HG02852 (cell line): Measurements from ENCODE around the gene FLVCR2.
A peak's percentile ranks its signal among the peaks of the same experiment; 100 is the strongest.

Experiments
- ATAC-seq: cut with Tn5 transposase; IDR thresholded peaks from one replicate; pipeline ENCODE4 v1.9.1; 2021; ENCODE audit warnings: mild to moderate bottlenecking, moderate library complexity; ENCODE audit not compliant: unreplicated experiment

The FLVCR2 gene

DNA sequence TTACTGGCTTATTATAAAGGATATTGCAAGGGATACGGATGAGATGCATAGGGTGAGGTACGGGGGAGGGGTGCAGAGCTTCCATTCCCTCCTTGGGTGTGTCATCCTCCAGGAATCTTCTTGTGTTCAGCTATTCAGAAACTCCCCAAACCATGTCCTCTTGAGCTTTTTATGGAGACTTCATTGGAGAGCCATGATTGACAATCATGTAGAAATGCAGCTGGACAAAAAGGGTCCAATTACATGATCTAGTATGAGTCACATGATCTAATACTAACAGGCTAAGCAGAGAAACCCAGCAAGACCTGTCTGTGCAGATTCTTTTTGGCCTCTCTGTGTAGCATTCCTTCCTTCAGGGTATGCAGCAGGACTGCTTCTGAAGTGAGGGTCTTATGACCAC lies 23.9 kb upstream of the FLVCR2 start:
- ATAC-seq, result no peak

GRCh38 chr14:75558440-75558839 lies 20.0 kb upstream of the FLVCR2 start:
- no peak for ATAC-seq

GRCh38 chr14:75559045-75559444 lies 19.4 kb upstream of the FLVCR2 start:
- ATAC-seq, result no peak

- no peak for ATAC-seq
Measured at GRCh38 chr14:75559451-75560222, 18.8 kb upstream of the FLVCR2 start.

DNA sequence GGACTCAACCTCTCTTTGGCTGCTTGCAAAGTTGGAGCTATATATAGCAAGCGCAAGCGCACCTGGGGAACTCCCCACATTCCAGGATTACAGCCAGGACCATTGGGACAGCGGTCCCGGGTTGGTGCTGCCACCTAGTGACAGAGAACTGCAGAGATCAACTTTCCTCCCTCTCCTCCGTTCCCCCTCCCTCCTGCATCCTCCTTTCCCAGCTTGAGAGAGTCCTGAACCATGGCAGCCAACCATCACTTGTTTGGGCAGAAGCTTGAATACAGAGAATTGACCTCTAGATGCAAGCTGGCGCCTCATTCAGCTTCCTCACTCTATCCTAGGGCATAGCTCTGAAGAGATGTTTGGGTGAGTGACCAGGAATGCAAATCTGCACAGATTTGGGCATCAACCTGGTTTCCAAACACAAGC lies 17.4 kb upstream of the FLVCR2 start:
- ATAC-seq, result no peak

DNA sequence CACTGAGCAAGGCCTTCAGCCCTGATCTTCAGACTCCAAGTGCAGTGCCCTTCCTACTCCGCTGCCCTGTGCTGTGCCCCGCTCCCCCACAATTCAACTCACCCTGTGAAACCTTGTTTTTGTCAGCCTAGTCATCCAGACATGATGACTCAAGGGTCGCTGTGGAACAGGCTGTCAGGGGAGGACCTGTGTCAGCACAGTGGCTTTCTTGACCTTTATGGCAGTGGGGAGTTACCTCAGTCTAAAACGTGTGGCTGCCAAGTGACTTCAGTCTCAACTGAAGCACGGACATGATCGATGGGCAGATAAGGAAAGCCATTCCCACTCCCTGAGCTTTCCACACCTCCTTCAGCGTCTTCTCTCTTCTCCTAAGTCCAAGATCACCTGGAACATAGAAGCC lies 16.3 kb upstream of the FLVCR2 start:
- no peak for ATAC-seq

GRCh38 chr14:75562489-75562888 lies 15.9 kb upstream of the FLVCR2 start:
- ATAC-seq, result no peak

- no peak for ATAC-seq
Measured at GRCh38 chr14:75563931-75564330, 14.5 kb upstream of the FLVCR2 start.

DNA sequence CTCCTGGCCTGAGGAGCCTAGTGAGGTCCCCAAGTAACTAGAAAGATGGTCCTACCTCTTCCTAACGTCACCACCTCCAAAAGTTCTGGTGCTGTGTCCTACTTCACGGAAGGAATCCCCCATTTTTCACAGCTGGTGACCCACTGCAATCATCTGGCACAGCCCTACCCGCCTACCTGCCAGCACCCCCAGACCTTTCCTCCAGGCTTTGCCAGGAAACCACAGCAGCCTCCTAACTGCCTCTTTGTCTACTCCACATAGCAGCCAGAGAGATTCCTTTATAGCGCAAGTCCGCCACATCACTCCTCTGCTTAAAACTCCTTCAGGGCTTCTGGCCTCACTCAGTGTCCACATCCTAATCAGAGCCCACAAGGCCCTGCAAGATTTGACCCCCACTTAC lies 13.4 kb upstream of the FLVCR2 start:
- ATAC-seq, result no peak

GRCh38 chr14:75566321-75566720 lies 12.1 kb upstream of the FLVCR2 start:
- ATAC-seq, result no peak

DNA sequence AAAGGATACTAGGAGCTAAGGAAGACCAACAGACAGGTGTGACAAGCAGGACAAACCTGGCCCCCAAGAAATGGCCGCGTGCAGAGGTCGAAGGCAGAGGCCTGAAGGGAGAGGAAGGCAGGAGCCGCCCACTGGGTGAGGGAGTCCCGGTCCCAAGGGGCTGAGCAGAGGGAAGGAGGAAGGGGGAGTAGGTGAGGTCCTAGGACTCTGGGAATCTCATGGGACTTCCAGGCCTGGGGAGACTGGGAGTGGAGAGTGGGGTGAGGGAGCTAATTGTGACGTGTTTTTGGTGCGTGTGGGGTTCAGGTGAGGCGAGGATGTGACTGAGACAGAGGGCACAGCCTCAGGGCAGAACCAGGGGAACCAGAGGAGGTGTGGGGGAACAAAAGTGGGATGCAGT lies 11.7 kb upstream of the FLVCR2 start:
- ATAC-seq, result no peak

DNA sequence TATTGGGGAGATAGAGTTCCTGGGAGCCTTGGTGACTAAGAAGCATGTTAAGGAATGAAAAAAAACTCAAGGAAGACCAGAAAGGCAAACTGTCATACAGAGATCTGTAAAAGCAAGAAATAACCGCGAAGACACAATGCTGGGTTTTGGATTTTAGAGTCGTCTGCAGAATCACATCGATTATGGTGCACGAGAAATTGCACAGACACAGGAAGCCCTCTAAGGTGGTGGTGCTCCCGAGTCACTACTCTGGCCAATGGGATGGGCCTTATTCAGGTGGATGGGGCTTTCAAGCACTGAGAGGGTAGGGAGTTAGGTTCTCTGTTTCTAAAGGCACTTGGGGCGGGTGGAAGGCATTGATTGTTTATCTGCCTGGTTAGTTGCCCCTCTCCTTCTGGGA lies 10.3 kb upstream of the FLVCR2 start:
- no peak for ATAC-seq

GRCh38 chr14:75568791-75569190 lies 9.6 kb upstream of the FLVCR2 start:
- ATAC-seq, result no peak

DNA sequence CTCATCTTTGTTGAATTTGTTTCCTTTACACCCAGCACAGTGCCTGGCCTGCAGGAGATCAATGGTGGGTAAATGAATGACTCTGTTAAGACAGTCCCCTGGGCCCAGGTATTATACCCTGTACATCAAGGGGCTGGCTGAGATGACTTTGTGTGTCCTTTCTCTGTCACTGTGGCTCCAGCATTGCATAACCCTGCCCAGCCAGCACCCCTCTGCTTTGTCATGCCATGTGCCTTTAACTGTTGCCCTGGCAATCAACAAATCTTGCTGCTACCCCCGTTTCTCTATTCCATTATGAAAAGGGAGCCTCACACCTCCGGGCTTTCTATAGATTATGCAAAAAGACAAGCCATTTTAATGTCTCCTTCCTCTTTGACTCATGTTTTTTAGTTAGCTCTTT lies 7.6 kb upstream of the FLVCR2 start:
- no peak for ATAC-seq

DNA sequence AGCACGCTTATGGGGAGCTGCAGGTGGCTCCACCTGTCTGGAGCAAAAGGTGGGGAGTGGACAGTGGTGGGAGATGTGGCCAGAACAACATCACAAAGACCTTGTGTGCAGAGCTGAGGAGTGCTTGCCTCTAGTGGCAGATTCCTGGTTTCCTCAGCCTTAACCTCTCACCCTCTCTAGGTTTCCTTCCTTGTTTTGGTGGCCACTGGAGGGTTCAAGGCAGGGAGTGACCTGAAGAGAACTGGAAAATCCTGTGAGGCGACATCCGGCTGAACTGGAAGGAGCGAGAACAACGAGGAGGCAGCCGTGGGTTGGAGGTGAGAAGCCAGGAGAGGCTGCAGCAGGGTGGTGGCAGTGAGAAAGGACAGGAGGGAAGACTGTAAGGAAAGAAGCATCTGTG lies 6.3 kb upstream of the FLVCR2 start:
- ATAC-seq, result no peak

GRCh38 chr14:75577090-75577489 lies 1.3 kb upstream of the FLVCR2 start:
- no peak for ATAC-seq

GRCh38 chr14:75577729-75578101 lies 705 bp upstream of the FLVCR2 start:
- peak; percentile 70 for ATAC-seq

DNA sequence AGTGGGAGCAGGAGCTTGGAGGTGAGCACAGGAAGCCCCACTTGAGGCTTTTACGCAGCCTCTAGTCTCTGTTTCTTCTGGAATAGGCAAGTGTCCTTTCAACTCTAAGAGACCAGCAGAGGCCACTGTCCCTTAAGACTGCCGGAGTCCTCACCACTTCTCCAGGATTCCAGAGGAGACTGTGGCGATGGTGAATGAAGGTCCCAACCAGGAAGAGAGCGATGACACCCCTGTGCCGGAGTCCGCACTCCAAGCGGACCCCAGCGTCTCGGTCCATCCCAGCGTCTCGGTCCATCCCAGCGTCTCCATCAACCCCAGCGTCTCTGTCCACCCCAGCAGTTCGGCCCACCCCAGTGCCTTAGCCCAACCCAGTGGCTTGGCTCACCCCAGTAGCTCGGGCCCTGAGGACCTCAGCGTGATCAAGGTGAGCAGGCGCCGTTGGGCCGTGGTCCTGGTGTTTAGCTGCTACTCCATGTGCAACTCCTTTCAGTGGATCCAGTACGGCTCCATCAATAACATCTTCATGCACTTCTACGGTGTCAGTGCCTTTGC lies 442 bp downstream of the FLVCR2 start:
- ATAC-seq, result no peak

DNA sequence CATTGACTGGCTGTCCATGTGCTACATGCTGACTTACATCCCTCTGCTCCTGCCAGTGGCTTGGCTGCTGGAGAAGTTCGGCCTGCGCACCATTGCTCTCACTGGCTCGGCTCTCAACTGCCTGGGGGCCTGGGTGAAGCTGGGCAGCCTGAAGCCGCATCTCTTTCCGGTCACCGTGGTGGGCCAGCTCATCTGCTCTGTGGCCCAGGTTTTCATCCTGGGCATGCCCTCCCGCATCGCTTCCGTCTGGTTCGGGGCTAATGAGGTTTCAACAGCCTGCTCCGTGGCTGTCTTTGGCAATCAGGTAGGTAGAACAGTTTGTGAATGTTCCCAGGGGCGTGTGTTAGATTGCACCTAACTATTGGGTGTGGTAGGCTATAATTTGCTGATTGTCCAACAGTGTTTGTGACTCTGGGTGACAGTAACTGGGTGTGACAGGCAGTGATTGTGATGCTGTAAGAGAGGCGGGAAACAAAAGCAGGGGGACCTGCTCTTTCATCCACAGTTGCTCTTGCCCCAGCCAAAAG lies 981 bp downstream of the FLVCR2 start:
- ATAC-seq, result no peak

DNA sequence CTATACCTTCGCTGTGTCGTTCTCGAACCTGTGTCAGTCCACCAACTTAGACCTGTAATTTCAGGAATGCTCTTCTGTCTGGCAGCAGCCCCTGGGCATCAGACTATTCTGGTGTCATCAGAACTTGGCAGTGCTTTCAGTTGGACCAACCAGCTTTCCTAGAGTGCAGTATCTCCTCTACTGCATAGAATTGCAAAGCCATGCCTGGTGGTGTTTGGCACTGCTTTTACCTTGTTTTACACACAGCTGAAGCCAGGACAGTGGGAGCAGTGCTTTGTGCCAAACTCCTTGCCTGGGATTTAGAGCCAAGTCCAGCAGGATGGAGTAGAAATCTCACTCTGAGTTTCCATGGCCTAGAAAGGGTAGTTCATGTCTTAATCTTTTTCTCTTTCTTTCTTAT lies 1.5 kb downstream of the FLVCR2 start:
- ATAC-seq, result no peak

DNA sequence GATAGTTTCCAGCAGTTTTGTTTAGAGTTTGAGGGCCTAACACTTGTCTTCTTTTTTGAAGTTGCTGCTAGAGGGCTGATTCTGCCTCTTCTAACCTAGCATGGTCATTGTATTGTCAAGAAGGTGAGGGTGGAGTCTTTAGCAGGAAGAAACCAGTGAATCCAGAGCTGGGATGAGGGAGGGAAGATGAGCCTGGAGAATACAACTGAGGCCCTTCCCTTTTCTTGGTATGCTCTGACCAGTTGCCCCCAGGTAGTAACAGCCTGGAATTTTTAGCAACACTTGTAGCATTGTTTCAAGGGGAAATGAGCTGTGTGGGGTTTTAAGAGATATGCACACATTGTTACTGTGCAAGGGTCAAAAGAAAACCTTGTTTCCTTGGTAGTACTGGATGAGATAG lies 9.0 kb downstream of the FLVCR2 start:
- no peak for ATAC-seq

- no peak for ATAC-seq
Measured at GRCh38 chr14:75589931-75590330, 11.5 kb downstream of the FLVCR2 start.
